Right atrium auricular region (tissue), 2 donors: ENCODE results near the gene PRLHR. TPM values are rescaled to one million over a fixed set of nuclear protein-coding genes. Genes with fewer than 3 reads are reported as not detected.

ENCODE experiments used
- DNase-seq: peaks from one replicate; pipeline ENCODE4 v3.0.0-alpha.2; 2019; ENCODE audit warnings: low spot score
- H3K27ac ChIP-seq, 2 donors: fragments of 200-600 bp; sonication (generic); 1 replicate in 1 of 2; 2 replicates in 1 of 2; pipeline ENCODE4 v1.5.1; 2016 to 2019
- H3K27me3 ChIP-seq, 2 donors: fragments of 200-600 bp; sonication (generic); one replicate each; pipeline versions ENCODE4 v1.5.1 to v1.6.0; 2017 to 2019
- H3K36me3 ChIP-seq: fragments of 200-600 bp; sonication (generic); one replicate; pipeline ENCODE4 v1.5.1; 2016
- H3K4me1 ChIP-seq, 2 donors: fragments of 200-600 bp; sonication (generic); one replicate each; pipeline versions ENCODE4 v1.5.1 to v1.6.0; 2017 to 2019
- H3K4me3 ChIP-seq, 2 donors: fragments of 200-600 bp; sonication (generic); 1 replicate in 1 of 2; 2 replicates in 1 of 2; pipeline ENCODE4 v1.5.1; 2017 to 2019; ENCODE audit warnings: mild to moderate bottlenecking in 1 of 2, moderate library complexity in 1 of 2
- H3K9me3 ChIP-seq, 2 donors: fragments of 200-600 bp; sonication (generic); one replicate each; pipeline ENCODE4 v1.5.1; 2019
- total RNA-seq, 2 donors: library from RNA; depleted of rRNA; stranded (reverse); fragments of >200 nt; gene quantifications; one replicate each; pipeline ENCODE4 v1.1.0, GENCODE V29; 2016
- TF ChIP-seq, protein P1 (sequence below), 2 donors: fragments of 200-600 bp; sonication (generic); IDR thresholded peaks; one replicate each; pipeline ENCODE4 v1.5.1; 2019; ENCODE audit warnings: antibody characterized with exemption in 2 of 2

Gene PRLHR
- not detected for total RNA-seq

DNA sequence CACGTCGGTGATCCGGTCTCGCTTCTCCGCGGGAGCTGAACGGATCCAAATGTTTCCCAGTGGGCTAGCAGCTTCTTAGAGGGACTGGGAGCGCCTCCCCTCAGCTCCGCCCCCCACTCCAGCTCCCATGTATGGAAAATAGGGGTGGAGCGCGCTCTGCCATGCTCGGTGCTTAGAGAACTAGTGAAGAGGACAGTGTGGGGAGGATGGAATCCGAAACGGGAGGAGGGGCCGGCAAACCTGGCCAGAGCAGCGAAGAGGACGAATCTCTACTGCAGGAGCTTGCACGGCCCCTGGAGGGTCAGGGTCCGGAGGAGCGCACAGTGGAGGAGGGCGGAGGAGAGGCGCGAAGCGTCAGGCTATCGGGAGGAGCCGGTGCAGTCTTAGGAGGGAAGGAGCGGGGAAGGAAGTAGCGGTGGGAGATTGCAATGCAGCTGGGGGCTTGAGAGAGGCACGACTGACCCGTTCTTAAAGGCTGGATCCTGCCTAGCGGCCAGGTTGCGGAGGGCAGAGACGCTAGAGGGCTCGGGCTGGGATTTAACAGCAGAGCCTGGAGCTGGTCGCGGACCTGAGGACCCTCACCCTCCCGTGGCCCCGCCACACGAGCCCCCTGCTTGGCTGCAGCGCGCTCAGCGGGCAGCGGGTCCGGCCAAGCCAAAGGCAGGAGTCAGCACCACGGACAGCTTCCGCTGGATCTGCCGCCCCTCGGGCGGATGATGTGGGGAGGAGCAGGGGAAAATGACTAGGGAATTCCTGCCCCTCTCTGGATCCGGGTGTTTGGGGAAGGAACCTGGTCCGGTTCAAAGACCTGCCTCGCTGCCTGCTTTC lies at the start of gene PRLHR:
PRLHR (minus strand) TSS at position 51 of the 828 bp plus-strand sequence. CDS start 404 bp downstream, outside the sequence.
- TF ChIP-seq, protein P1, sequence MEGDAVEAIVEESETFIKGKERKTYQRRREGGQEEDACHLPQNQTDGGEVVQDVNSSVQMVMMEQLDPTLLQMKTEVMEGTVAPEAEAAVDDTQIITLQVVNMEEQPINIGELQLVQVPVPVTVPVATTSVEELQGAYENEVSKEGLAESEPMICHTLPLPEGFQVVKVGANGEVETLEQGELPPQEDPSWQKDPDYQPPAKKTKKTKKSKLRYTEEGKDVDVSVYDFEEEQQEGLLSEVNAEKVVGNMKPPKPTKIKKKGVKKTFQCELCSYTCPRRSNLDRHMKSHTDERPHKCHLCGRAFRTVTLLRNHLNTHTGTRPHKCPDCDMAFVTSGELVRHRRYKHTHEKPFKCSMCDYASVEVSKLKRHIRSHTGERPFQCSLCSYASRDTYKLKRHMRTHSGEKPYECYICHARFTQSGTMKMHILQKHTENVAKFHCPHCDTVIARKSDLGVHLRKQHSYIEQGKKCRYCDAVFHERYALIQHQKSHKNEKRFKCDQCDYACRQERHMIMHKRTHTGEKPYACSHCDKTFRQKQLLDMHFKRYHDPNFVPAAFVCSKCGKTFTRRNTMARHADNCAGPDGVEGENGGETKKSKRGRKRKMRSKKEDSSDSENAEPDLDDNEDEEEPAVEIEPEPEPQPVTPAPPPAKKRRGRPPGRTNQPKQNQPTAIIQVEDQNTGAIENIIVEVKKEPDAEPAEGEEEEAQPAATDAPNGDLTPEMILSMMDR (IDR thresholded peaks at IDR 0.05) = no peak
- peaks cover 17 to 23% of the 10 kb centered on the region in 2 donors for H3K27me3 ChIP-seq
- H3K36me3 ChIP-seq = no peaks in the 10 kb centered on the region
- H3K9me3 ChIP-seq = no peaks in the 10 kb centered on the region
- no peak for DNase-seq
- no peak within 1 kb of the TSS for H3K27ac ChIP-seq
- H3K4me1 ChIP-seq = no peaks in the 10 kb centered on the region
- H3K4me3 ChIP-seq = no peak within 1 kb of the TSS

DNA sequence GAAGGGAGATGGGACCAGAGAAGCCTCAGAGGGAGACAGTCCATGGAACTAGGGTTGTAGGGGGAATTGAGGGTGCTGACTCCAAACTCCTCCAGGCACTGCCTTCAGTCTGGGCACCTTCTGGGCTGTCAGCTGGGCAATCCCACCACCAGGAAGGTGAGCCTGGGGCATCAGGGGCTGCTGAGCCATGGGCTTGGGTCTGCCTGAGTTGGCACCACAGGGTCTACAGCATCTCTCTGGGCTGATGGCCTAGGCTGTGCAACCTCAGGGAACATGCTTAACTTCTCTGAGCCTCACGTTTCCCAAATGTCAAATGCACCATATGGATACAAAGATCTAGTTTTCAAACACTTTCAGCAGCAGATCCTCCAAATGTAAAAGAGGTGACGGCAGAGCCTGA lies 46.8 kb upstream of the PRLHR start:
- Histone ChIP-seq H3K4me1 (no peaks in the 10 kb centered on the region), H3K9me3 (no peaks in the 10 kb centered on the region), H3K27ac (no peak overlapping the region), H3K27me3 (no peaks in the 10 kb centered on the region), H3K36me3 (no peaks in the 10 kb centered on the region), H3K4me3 (no peak overlapping the region)
- TF ChIP-seq, protein P1 (IDR thresholded peaks at IDR 0.05) = no peak
- DNase-seq = peak; percentile 56

DNA sequence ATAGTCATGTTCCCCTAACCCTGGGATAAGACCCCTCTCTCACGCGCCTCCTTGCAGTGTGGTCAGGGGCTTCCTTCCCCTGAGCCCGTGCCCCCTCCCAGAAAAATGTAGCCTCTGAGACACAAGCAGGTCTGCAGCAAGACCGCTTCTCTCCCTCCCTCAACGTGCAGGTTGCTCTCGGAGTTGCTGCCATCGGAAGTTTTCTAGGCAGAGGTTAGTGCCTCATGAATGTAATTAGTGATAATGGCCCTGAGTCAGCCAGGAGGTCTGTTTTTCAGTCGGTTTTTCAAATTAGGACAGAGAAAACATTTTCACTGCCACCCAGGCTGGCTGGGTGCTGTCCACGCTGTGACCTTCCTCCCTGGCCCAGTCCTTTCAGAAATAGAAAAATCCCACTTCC lies 43.2 kb upstream of the PRLHR start:
- no peak overlapping the region for H3K4me3 ChIP-seq
- DNase-seq = peak; percentile 34
- no peaks in the 10 kb centered on the region for H3K27me3 ChIP-seq
- no peaks in the 10 kb centered on the region for H3K4me1 ChIP-seq
- H3K9me3 ChIP-seq = no peaks in the 10 kb centered on the region
- no peak overlapping the region for H3K27ac ChIP-seq
- TF ChIP-seq, protein P1 (IDR thresholded peaks at IDR 0.05) = no peak
- H3K36me3 ChIP-seq = no peaks in the 10 kb centered on the region

DNA sequence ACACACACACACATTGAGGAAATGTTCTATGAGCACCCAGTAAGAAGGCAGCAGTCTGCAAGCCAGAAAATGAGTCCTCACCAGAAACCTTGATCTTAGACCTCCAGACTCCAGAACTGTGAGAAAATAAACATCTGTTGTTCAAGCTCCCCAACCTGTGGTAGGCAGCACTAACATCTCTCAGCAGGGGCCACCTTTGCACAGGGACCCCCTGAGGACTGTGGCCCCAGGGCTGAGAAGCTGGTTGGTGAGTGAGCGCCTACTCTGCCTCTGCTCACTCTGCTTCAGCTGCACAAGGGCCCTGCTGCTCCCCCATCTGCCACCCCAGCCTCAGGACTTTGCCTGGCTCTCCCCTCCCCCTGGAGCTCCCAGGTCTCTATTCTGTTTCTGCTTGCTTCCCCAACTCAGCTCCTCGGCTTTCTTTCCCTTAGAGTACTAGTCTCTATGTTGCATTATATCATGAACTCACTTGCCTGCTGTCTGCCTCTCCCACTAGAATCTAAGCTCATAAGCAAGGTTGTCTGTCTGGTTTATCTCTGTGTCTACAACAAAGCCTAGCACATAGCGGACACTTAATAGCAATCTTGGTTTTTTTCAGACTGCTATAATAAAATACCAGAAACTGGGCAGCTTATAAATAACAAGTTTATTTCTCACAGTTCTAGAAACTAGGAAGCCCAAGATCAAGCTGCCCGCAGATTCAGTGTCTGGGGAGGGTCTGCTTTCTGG lies 40.4 kb upstream of the PRLHR start:
- Histone ChIP-seq H3K27ac (no peak overlapping the region), H3K4me3 (no peak overlapping the region), H3K4me1 (no peaks in the 10 kb centered on the region), H3K27me3 (no peaks in the 10 kb centered on the region), H3K36me3 (no peaks in the 10 kb centered on the region), H3K9me3 (no peaks in the 10 kb centered on the region)
- TF ChIP-seq, protein P1 (IDR thresholded peaks at IDR 0.05) = no peak
- DNase-seq = peak; percentile 32

DNA sequence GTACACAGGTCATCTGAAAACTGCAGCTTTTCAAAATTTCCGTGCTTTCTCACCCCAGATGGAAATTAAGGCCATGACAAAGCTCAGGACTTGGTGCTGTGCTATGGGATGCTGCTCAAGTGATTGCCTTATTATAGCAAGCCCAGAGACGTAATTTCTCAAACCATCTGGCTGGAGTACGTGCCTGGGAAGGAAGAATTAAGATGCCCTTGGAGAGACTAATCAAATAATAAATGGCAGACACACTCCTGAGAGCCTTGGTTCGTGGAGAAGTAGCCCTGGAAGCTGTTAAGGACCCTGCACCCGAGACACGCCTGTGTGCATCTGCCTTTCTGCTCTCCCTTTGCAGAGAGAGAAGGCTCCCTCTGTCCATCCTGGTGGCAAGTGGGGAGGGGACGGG lies 38.3 kb upstream of the PRLHR start:
- H3K27ac ChIP-seq = no peak overlapping the region
- peak; percentile 18 for DNase-seq
- H3K4me3 ChIP-seq = no peak overlapping the region
- peaks cover 0 to 8% of the 10 kb centered on the region in 2 donors for H3K4me1 ChIP-seq
- H3K36me3 ChIP-seq = no peaks in the 10 kb centered on the region
- no peaks in the 10 kb centered on the region for H3K27me3 ChIP-seq
- TF ChIP-seq, protein P1 (IDR thresholded peaks at IDR 0.05) = no peak
- H3K9me3 ChIP-seq = no peaks in the 10 kb centered on the region
